Umbilical cord (tissue), 2 donors: ENCODE measurements around the gene ROPN1L. TPM values are rescaled to one million over a fixed set of nuclear protein-coding genes. Genes with fewer than 3 reads are reported as not detected.
"Not testable (repeated sequence)": the region's sequence is repeated elsewhere in the genome, so short reads cannot be mapped to it uniquely, and the experiment has no call there.

Experiments used
- DNase-seq: peaks from one replicate; pipeline ENCODE4 v3.0.0-alpha.2; 2015; ENCODE audit warnings: low spot score
- total RNA-seq: library from RNA; depleted of rRNA; stranded (reverse); fragments of >200 nt; gene quantifications from one replicate; pipeline ENCODE4 v1.2.3, GENCODE V29; 2014; ENCODE audit warnings: low replicate concordance; ENCODE audit not compliant: insufficient read depth

Gene ROPN1L
- total RNA-seq, 1 donor from 2014 or later, result 7.5 TPM

DNA sequence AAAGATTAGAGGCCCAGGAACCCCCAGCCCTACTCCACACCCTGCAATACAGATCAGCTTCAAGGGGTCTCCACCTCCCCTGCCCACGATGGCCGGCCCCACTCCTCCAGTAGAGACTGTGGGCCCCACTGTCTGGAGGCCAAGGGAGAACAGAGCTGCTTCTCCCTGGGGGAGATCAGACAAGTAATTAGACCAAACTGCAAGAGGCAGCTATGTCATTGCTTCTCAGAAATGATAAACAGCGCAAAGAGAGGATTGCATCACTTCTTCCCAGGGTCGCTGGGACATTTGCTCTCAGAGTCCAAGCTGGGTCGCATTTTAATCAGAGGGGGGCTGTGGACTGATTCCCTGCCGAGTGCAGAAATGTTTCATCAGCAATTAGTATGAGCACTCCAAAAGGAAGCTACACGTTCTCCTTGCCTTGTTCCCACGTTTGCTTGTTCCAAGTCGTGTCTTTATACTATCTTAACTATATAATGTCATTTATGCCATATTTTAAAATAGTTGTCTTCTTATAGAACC, 59.9 kb downstream of the ROPN1L start:
- no peak for DNase-seq

DNA sequence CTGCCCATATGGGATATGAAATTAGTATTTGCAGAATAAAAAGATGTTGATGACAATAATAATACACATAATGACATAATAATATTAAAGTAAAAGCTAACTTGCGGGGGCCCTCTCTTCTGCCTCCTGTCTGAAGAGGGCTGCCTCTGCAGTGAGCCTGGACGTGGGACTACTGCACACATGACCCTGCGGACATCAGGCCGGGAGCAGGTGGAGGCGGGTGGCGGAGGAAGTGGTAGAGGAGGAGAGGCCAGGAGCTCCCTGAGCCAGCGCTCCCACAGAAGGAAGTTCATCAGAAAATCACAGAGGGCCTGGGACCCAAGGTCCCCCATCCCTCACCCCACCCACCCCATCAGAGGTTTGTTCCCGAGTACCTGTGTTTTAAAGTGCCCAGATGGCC, 60.5 kb downstream of the ROPN1L start:
- DNase-seq, result no peak

GRCh38 chr5:10502578-10502977, 60.9 kb downstream of the ROPN1L start:
- no peak for DNase-seq

- DNase-seq, result no peak
Observed at GRCh38 chr5:10503321-10503720, 61.6 kb downstream of the ROPN1L start.

DNA sequence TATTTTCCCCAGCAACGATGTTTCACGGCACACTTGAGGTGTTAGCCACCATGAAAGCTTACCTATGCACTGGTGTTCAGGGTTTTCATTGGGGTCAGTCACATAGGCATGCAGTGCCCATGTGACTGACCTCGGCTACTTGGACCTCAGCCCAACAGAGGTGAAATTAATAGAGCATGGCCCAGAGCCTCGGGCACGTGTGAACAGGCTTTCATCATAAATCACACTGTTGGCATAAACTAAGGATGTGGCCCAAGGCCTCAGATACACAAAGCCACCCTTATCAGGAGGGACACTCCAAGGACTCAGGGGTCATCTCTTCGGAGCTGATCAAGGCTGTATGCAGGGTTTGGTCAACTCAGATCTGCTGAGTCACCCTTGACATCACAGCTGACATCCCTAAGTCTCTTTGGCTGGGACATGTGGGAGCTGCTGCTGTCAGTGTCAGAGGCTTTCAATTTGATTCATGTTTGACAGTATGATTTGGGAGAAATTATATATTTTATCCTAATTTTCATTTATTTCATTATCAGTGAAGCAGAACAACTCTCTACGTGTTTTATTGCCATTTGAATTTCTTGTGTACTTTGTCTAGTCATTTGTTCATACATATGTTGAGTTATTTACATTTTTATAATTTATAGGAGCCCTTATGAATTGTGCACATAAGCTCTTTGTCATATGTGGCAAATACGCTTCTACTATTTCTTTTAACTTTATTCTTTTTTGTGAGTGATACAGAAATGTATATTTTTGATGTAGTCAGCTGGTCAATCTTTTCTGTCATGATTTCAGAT, 62.5 kb downstream of the ROPN1L start:
- DNase-seq, result no peak

- no peak for DNase-seq
Observed at GRCh38 chr5:10505517-10506095, 63.9 kb downstream of the ROPN1L start.

GRCh38 chr5:10506535-10506934, 64.9 kb downstream of the ROPN1L start:
- no peak for DNase-seq

- DNase-seq, result peak; percentile 92
Observed at GRCh38 chr5:10507575-10508096, 66.0 kb downstream of the ROPN1L start.

GRCh38 chr5:10509575-10509974, 67.9 kb downstream of the ROPN1L start:
- DNase-seq, result peak; percentile 52

DNA sequence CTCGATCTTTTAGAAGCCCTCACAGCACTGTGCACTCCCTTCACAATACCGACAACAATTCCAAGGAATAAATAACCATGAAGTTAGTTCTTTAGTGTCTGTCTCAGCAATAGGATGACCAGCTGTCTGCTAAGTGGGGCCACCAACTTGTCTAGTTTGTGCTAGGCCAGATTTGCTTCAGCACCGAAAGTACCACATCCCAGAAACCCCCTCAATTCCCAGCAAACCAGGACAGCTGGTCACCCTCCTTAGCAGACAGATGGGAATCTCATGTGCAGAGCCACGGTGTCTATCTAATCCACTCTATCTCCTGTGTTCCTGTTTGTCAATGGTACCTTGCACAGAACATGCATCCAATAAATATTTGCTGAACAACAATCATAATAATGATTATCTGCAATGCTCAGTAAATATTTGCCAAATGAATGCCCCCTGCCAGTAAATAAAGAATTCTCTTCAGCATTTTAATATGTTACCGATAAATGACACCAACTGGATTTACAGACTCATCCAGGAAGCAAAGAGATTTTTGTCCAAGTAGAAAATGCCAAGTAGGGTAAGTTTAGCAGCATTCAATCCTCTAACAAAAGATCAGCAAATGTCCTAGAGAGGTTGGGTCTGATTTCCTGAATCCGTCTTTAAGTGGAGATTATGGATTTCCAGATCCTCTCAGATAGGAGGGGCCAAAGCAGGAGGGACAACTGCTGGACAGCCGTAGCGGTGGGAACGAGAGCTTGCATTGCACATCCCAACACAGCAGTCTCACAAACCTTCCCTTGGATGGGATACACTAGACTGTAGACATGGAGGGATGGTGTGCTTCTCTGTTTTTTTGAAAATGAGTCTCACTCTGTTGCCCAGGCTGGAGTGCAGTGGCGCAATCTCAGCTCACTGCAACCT, 70.3 kb downstream of the ROPN1L start:
- DNase-seq, result no peak

- peak; percentile 56 for DNase-seq
Observed at GRCh38 chr5:10513501-10514442, 72.1 kb downstream of the ROPN1L start.

DNA sequence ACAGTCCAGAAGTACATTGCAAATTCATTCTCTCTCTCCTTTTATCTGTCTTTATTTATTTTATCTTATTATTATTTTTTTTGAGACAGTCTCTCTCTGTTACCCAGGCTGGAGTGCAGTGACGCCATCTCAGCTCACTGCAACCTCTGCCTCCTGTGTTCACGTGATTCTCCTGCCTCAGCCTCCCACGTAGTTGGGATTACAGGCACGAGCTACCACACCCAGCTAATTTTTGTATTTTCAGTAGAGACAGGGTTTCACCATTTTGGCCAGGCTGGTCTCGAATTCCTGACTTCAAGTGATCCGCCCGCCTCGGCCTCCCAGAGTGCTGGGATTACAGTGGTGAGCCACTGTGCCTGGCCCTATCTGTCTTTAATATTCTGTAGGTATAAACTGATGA, 72.9 kb downstream of the ROPN1L start:
- DNase-seq, result not testable (repeated sequence)

Other genes starting within 250 kb of the ROPN1L start
- 17.3 TPM for gene ATPSCKMT, start 192.0 kb upstream of the ROPN1L start, total RNA-seq
- gene CCT5, start 191.6 kb upstream of the ROPN1L start, total RNA-seq, result 146 TPM
- 3.9 TPM for gene CMBL, start 134.0 kb upstream of the ROPN1L start, total RNA-seq
- 76.3 TPM for gene MARCHF6, start 88.2 kb upstream of the ROPN1L start, total RNA-seq
- 7.2 TPM for gene ANKRD33B, start 122.2 kb downstream of the ROPN1L start, total RNA-seq